Stomach (tissue), 4 donors: ENCODE results near the gene EDARADD.

Source experiments
- CTCF ChIP-seq, 7 experiments: fragments of 450-650 bp in 4 of 7; fragments of 200-600 bp in 3 of 7; sonication (generic) in 3 of 7; IDR thresholded peaks; one replicate each; pipeline ENCODE4 v1.5.1; 2016 to 2019; ENCODE audit warnings: antibody characterized with exemption in 7 of 7, control low read depth in 2 of 7, mild to moderate bottlenecking in 1 of 7
- POLR2A ChIP-seq, 4 donors: fragments of 450-650 bp; IDR thresholded peaks; one replicate each; pipeline ENCODE4 v1.6.1; 2016; ENCODE audit warnings: antibody characterized with exemption in 4 of 4, control low read depth in 2 of 4, mild to moderate bottlenecking in 1 of 4, moderate library complexity in 1 of 4
- POLR2AphosphoS5 ChIP-seq, 3 donors: sonication (generic); formaldehyde crosslinking; IDR thresholded peaks; one replicate each; pipeline ENCODE4 v1.6.1; 2016; ENCODE audit warnings: antibody characterized with exemption in 3 of 3

- TF ChIP-seq POLR2A (IDR thresholded peaks at IDR 0.05), result no peak
- no peak for TF ChIP-seq CTCF (IDR thresholded peaks at IDR 0.05)
- TF ChIP-seq POLR2AphosphoS5 (IDR thresholded peaks at IDR 0.05), result no peak
Measured at GRCh38 chr1:236465231-236465958, 71.3 kb downstream of the EDARADD start.
